Glutamatergic neuron (in vitro differentiated cells): ENCODE data around the gene BCL6B. TPM values are rescaled to one million over a fixed set of nuclear protein-coding genes. Genes with fewer than 3 reads are reported as not detected.

Experiments used
- DNase-seq: peaks from one replicate; pipeline ENCODE4 v3.0.0; 2022
- H3K27ac Mint-ChIP-seq: one replicate; pipeline ENCODE4 v1.8.0; 2020; ENCODE audit warnings: mild to moderate bottlenecking, mixed read lengths, inconsistent platforms; ENCODE audit not compliant: unreplicated experiment
- H3K27me3 Mint-ChIP-seq: one replicate; pipeline ENCODE4 v1.8.0; 2020; ENCODE audit warnings: mild to moderate bottlenecking, moderate library complexity, mixed read lengths, inconsistent platforms; ENCODE audit not compliant: unreplicated experiment
- H3K36me3 Mint-ChIP-seq: one replicate; pipeline ENCODE4 v1.8.0; 2020; ENCODE audit warnings: mild to moderate bottlenecking, mixed read lengths, inconsistent platforms; ENCODE audit not compliant: unreplicated experiment
- H3K4me1 Mint-ChIP-seq: one replicate; pipeline ENCODE4 v1.8.0; 2020; ENCODE audit warnings: mild to moderate bottlenecking, low read depth, mixed read lengths, inconsistent platforms; ENCODE audit not compliant: unreplicated experiment
- H3K4me3 Mint-ChIP-seq: one replicate; pipeline ENCODE4 v1.8.0; 2020; ENCODE audit warnings: mild to moderate bottlenecking, mixed read lengths, inconsistent platforms; ENCODE audit not compliant: unreplicated experiment
- H3K9me3 Mint-ChIP-seq: one replicate; pipeline ENCODE4 v1.8.0; 2020; ENCODE audit warnings: mild to moderate bottlenecking, moderate library complexity, mixed read lengths, inconsistent platforms; ENCODE audit not compliant: unreplicated experiment
- total RNA-seq: library from RNA; stranded (reverse); fragmentation: NEBNext Ultra II Directional; extraction: Animal tissue kit (Norgen Biotek cat#: 25700); gene quantifications from one replicate; pipeline ENCODE4 v1.2.1, GENCODE V29; 2021; ENCODE audit not compliant: unreplicated experiment
- TF ChIP-seq, protein P1 (sequence below): fragments of 200-600 bp; sonication (generic); IDR thresholded peaks from one replicate; pipeline ENCODE4 v1.5.0; 2021; ENCODE audit not compliant: partially characterized antibody, unreplicated experiment

The BCL6B gene
- total RNA-seq, 1 donor from 2014 or later: not detected

DNA sequence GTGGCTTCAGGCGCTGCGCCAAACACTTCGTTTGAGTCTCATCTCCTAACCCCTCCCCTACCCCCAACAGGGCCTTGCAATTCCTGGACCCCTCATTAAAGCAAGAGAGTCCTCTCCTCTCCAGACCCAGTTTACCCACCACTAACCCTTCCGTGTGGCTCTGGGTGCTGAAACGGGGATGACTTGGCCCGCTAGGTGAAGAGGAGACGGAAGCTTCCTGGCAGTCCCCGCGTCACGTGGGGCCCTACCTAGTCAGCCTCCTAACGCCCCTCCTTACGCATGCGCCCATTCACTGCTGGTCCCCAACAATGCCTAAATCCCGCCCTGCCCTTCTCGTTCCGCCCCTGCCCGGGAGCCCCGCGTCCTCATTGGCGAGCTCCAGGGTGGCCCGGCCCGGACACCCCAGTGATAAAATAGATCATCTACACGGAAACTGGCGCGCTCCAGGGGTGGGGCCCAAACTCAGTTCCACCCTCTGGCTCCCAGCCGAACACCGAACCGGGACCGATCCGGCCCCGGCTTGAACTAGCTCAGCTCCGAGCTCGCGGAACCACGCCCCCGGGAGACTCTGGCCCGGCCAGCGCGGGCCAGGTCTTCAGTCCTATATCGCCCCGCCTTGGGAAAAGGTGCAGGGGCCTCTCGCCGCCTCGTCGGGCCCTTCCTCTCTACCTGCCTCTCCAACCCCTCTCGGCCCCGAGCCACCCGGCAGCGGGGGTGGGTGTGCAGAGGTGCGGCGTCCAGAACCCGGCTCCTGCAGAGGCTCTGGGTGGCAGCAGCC lies 12.9 kb downstream of the BCL6B start, which contains the start of gene SLC16A13:
TSS of gene SLC16A13 (plus strand) at position 425 of the 778 bp plus-strand sequence. CDS start 368 bp downstream, outside the sequence.
- Mint-ChIP-seq H3K4me3 (peak within 1 kb of the TSS; percentile 97), H3K9me3 (peaks cover 3% of the 10 kb centered on the region), H3K27me3 (peaks cover 7% of the 10 kb centered on the region), H3K27ac (peak within 1 kb of the TSS; percentile 59), H3K36me3 (no peaks in the 10 kb centered on the region), H3K4me1 (no peaks in the 10 kb centered on the region)
- DNase-seq: peak; percentile 92
- TF ChIP-seq, protein P1, sequence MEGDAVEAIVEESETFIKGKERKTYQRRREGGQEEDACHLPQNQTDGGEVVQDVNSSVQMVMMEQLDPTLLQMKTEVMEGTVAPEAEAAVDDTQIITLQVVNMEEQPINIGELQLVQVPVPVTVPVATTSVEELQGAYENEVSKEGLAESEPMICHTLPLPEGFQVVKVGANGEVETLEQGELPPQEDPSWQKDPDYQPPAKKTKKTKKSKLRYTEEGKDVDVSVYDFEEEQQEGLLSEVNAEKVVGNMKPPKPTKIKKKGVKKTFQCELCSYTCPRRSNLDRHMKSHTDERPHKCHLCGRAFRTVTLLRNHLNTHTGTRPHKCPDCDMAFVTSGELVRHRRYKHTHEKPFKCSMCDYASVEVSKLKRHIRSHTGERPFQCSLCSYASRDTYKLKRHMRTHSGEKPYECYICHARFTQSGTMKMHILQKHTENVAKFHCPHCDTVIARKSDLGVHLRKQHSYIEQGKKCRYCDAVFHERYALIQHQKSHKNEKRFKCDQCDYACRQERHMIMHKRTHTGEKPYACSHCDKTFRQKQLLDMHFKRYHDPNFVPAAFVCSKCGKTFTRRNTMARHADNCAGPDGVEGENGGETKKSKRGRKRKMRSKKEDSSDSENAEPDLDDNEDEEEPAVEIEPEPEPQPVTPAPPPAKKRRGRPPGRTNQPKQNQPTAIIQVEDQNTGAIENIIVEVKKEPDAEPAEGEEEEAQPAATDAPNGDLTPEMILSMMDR: no peak

DNA sequence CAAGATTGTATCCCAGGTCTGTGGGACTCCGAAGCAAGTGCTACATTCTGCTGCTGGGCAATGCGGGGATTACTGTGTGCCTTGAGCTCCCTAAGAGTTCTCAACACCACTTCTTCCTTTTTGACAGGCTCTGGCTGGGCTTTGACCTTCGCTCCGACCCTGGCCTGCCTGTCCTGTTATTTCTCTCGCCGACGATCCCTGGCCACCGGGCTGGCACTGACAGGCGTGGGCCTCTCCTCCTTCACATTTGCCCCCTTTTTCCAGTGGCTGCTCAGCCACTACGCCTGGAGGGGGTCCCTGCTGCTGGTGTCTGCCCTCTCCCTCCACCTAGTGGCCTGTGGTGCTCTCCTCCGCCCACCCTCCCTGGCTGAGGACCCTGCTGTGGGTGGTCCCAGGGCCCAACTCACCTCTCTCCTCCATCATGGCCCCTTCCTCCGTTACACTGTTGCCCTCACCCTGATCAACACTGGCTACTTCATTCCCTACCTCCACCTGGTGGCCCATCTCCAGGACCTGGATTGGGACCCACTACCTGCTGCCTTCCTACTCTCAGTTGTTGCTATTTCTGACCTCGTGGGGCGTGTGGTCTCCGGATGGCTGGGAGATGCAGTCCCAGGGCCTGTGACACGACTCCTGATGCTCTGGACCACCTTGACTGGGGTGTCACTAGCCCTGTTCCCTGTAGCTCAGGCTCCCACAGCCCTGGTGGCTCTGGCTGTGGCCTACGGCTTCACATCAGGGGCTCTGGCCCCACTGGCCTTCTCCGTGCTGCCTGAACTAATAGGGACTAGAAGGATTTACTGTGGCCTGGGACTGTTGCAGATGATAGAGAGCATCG lies 15.4 kb downstream of the BCL6B start:
- H3K4me1 Mint-ChIP-seq: no peaks in the 10 kb centered on the region
- peaks cover 5% of the 10 kb centered on the region for H3K9me3 Mint-ChIP-seq
- peak overlapping the region; percentile 18 for H3K4me3 Mint-ChIP-seq
- H3K36me3 Mint-ChIP-seq: no peaks in the 10 kb centered on the region
- H3K27me3 Mint-ChIP-seq: peaks cover 18% of the 10 kb centered on the region
- TF ChIP-seq, protein P1: no peak
- no peak for DNase-seq
- H3K27ac Mint-ChIP-seq: no peak overlapping the region

- Mint-ChIP-seq H3K9me3 (peaks cover 5% of the 10 kb centered on the region), H3K27ac (no peak overlapping the region), H3K4me3 (no peak overlapping the region), H3K27me3 (peaks cover 18% of the 10 kb centered on the region), H3K36me3 (no peaks in the 10 kb centered on the region), H3K4me1 (no peaks in the 10 kb centered on the region)
- TF ChIP-seq, protein P1: no peak
- DNase-seq: no peak
Observed at GRCh38 chr17:7039832-7040231, 17.0 kb downstream of the BCL6B start.

GRCh38 chr17:7041607-7042500 lies 19.0 kb downstream of the BCL6B start:
- Mint-ChIP-seq H3K27ac (no peak overlapping the region), H3K4me1 (peaks cover 6% of the 10 kb centered on the region), H3K36me3 (no peaks in the 10 kb centered on the region), H3K27me3 (peaks cover 18% of the 10 kb centered on the region), H3K9me3 (peaks cover 4% of the 10 kb centered on the region), H3K4me3 (no peak overlapping the region)
- TF ChIP-seq, protein P1: no peak
- DNase-seq: no peak
